Cardiac muscle cell (in vitro differentiated cells and primary cell): ENCODE measurements around the gene KAT7. TPM values are rescaled to one million over a fixed set of nuclear protein-coding genes. Genes with fewer than 3 reads are reported as not detected.

Source experiments
- DNase-seq, 2 donors: peaks; one replicate each; pipeline versions ENCODE4 v3.0.0 to v3.0.0-alpha.2; 2010 to 2017; ENCODE audit warnings: low read depth in 1 of 2, low spot score in 1 of 2
- H3K27ac ChIP-seq: fragments of 200-600 bp; sonication (generic); 2 replicates; pipeline ENCODE4 v1.5.1; 2016
- H3K27me3 ChIP-seq: fragments of 200-600 bp; sonication (generic); 2 replicates; pipeline ENCODE4 v1.6.0; 2016; ENCODE audit warnings: control low read depth
- H3K36me3 ChIP-seq: fragments of 200-600 bp; sonication (generic); 2 replicates; pipeline ENCODE4 v1.5.1; 2016; ENCODE audit warnings: control low read depth
- H3K4me1 ChIP-seq: fragments of 200-600 bp; sonication (generic); 2 replicates; pipeline ENCODE4 v1.8.1; 2017; ENCODE audit warnings: low read depth, mild to moderate bottlenecking, mixed run types
- H3K4me3 ChIP-seq: fragments of 200-600 bp; sonication (generic); 2 replicates; pipeline ENCODE4 v1.5.1; 2016; ENCODE audit warnings: mild to moderate bottlenecking
- H3K9me3 ChIP-seq: fragments of 200-600 bp; sonication (generic); 2 replicates; pipeline ENCODE4 v1.5.1; 2017; ENCODE audit warnings: low read depth, mild to moderate bottlenecking, control low read depth
- polyA plus RNA-seq: library from polyadenylated mRNA; unstranded; fragments of >200 nt; fragmentation: Nextera tagmentation; extraction: Ambion mirVana; gene quantifications from 2 replicates; pipeline ENCODE4 v1.2.1, GENCODE V29; 2016
- total RNA-seq: library from RNA; depleted of rRNA; stranded (reverse); fragments of >200 nt; gene quantifications from 2 replicates; pipeline ENCODE4 v1.2.3, GENCODE V29; 2016
- TF ChIP-seq, protein P1 (sequence below): IDR thresholded peaks from 2 replicates; pipeline ENCODE4 v1.5.1; 2012; ENCODE audit warnings: low read depth, mild to moderate bottlenecking, low read length

KAT7 gene
- total and polyA plus RNA-seq, 2 experiments from 2014 or later, result 30.0 to 33.1 TPM

DNA sequence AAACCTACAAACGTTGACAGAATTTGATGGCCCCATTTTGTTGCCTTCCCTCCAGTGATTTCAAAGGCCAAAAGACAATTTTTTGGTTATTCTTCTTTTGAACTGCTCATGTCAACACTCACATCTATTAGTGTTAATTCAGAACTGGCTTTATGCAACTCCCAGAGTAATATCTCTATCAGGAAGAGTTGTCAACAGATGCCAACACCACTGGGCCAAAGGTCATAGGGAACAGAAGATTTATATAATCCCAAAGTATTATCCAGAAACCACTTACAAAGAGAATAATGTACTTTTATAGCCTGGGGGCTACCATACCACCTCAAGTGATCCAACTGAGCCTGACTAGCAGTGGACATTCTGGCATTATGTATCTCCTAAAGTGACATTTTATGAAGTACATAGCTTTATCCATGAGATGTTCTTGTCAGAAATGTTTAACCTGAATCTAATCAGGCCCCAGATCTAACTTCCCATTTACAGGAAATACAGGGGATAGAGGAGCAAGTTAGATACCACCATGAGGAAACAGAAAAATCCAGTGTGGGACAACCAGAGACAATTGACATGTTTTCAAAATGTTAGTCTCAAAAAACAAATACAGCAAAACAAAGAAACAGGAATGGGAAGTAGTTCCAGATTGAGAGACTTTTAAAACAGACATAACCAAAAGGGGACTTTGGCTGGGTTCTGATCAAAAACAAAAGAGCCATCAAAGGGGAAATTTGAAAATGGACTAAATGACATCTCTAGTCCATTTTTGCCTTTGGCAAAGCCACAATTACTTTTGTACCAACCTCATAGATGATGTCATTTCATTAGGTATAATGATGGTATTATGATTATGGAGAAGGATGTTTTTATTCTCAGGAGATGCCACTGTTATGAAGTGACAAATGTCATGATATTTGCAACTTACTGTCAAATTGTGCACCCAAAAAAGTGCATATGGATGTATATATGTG lies 43.0 kb upstream of the KAT7 start:
- TF ChIP-seq, protein P1, sequence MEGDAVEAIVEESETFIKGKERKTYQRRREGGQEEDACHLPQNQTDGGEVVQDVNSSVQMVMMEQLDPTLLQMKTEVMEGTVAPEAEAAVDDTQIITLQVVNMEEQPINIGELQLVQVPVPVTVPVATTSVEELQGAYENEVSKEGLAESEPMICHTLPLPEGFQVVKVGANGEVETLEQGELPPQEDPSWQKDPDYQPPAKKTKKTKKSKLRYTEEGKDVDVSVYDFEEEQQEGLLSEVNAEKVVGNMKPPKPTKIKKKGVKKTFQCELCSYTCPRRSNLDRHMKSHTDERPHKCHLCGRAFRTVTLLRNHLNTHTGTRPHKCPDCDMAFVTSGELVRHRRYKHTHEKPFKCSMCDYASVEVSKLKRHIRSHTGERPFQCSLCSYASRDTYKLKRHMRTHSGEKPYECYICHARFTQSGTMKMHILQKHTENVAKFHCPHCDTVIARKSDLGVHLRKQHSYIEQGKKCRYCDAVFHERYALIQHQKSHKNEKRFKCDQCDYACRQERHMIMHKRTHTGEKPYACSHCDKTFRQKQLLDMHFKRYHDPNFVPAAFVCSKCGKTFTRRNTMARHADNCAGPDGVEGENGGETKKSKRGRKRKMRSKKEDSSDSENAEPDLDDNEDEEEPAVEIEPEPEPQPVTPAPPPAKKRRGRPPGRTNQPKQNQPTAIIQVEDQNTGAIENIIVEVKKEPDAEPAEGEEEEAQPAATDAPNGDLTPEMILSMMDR, result no peak
- H3K4me1 ChIP-seq, result peaks cover 37% of the 10 kb centered on the region
- no peak overlapping the region for H3K27ac ChIP-seq
- no peak overlapping the region for H3K4me3 ChIP-seq
- no peaks in the 10 kb centered on the region for H3K27me3 ChIP-seq
- no peaks in the 10 kb centered on the region for H3K36me3 ChIP-seq
- no peaks in the 10 kb centered on the region for H3K9me3 ChIP-seq
- no peak for DNase-seq

DNA sequence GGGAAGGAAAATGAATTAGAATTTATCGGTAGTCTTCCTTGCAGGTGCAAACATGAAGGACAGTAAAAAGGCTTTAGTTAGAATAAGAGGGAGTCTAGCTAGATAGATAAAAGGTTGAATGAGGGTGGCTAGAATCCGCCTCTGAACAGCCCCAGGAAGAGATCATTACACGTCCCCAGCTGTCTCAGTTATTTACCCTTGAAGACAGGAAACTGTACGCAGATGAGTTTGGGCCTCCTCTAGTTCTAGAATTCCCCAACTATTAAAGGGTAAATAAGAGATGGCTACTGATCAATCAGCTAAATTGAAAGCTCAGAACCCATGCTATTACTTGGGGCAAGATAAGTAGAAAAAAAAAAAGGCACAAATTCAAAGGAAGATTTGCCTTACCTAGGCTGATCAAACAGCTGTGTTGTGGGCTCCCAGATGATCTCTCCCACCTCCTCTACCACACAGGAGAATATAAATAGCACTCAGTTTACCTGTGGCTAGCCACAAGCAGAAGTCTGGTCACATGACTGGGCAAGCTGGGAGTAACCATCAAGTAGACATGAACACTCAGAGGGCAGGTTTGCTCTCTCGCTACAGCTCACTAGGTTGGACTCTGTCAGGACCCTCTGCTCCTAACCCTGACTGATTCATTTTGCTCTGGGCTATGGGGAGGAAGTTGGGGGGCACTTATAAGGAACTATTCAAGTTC lies 41.5 kb upstream of the KAT7 start:
- TF ChIP-seq, protein P1, result no peak
- Histone ChIP-seq H3K27ac (peak overlapping the region; percentile 12), H3K4me1 (peaks cover 24% of the 10 kb centered on the region), H3K9me3 (no peaks in the 10 kb centered on the region), H3K36me3 (no peaks in the 10 kb centered on the region), H3K27me3 (no peaks in the 10 kb centered on the region), H3K4me3 (no peak overlapping the region)
- DNase-seq, result no peak

DNA sequence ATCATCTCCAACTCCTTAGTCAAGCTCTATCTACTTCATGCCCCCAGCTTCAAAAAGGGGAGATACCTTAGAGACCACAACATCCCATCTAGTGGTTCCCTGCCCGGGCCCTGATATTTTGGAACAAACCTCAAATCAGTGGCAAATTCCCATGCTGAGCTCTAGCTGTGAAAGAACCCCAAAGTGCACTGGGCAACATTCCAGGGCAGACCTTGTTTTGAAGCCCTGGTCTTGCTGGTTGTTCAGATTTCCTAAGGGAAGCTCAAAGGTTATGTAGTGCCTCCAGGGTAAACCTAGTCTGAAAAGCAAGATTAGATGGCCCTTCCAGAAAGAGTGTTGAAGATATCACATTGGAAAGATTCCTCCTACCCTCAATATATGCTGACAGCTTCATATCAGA lies 40.8 kb upstream of the KAT7 start:
- no peaks in the 10 kb centered on the region for H3K9me3 ChIP-seq
- TF ChIP-seq, protein P1, result no peak
- peaks cover 18% of the 10 kb centered on the region for H3K4me1 ChIP-seq
- H3K27ac ChIP-seq, result no peak overlapping the region
- no peak overlapping the region for H3K4me3 ChIP-seq
- DNase-seq, result no peak
- no peaks in the 10 kb centered on the region for H3K27me3 ChIP-seq
- H3K36me3 ChIP-seq, result no peaks in the 10 kb centered on the region

DNA sequence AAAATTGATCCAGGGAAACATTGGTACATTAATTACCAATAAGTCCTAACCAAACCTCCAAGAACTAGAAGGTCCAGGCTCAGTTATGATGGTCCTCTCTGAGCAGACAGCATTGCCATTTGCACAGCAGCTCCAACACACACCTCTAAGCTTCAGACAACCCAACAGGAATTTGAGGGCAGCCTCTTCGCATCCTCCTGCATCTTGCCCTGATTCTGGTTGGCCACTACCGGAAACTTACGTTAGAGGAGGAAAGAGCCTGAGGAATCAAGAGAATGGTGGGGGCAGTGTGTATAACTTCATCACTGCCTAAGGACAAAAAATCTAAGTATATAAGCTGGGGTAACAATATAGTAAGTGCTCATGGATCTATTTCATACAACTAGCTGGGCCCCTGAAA lies 40.3 kb upstream of the KAT7 start:
- no peak overlapping the region for H3K27ac ChIP-seq
- TF ChIP-seq, protein P1, result no peak
- no peak for DNase-seq
- no peaks in the 10 kb centered on the region for H3K36me3 ChIP-seq
- H3K4me1 ChIP-seq, result peaks cover 13% of the 10 kb centered on the region
- no peaks in the 10 kb centered on the region for H3K9me3 ChIP-seq
- no peak overlapping the region for H3K4me3 ChIP-seq
- no peaks in the 10 kb centered on the region for H3K27me3 ChIP-seq

DNA sequence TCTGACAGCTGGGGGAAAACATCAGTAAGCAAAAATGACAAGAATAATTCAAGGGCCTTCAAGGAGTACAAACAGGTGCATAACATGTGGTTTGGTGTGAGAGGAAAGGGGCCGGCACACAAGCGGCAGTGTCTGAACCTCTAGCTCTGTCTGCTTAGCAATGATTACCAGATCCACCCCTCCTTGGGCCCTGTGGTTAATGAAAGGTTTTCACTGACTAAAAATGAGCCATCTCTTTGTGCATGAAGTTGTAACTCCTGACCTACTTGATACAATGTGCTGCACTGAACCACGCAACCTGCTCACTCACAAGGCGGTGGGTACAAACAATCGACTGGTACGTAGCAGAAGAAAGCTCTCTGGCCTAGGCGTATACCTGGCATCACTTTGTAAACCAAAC lies 39.7 kb upstream of the KAT7 start:
- TF ChIP-seq, protein P1, result no peak
- H3K27ac ChIP-seq, result no peak overlapping the region

More for the DNA sequence above, 39.7 kb upstream of the KAT7 start:
- peaks cover 13% of the 10 kb centered on the region for H3K4me1 ChIP-seq
- H3K9me3 ChIP-seq, result no peaks in the 10 kb centered on the region
- no peaks in the 10 kb centered on the region for H3K27me3 ChIP-seq
- no peaks in the 10 kb centered on the region for H3K36me3 ChIP-seq
- no peak overlapping the region for H3K4me3 ChIP-seq
- no peak for DNase-seq
